Spleen (tissue), 11 donors: ENCODE measurements around the gene PLPP1. TPM values are rescaled to one million over a fixed set of nuclear protein-coding genes. Genes with fewer than 3 reads are reported as not detected.
A peak's percentile ranks its signal among the peaks of the same experiment; 100 is the strongest.

ENCODE experiments used
- DNase-seq: peaks from one replicate; pipeline ENCODE4 v3.0.0-alpha.2; 2020
- H3K27ac ChIP-seq, 8 donors: fragments of 200-600 bp; sonication (generic) in 7 of 8; 1 replicate in 4 of 8; 2 replicates in 4 of 8; pipeline versions ENCODE4 v1.5.0 to v1.8.0; 2016 to 2021; ENCODE audit warnings: inconsistent platforms in 4 of 8, mild to moderate bottlenecking in 4 of 8, moderate library complexity in 1 of 8
- H3K27me3 ChIP-seq, 7 donors: fragments of 200-600 bp; sonication (generic) in 6 of 7; replicated peaks in 1 of 7; 1 replicate in 4 of 7; 2 replicates in 3 of 7; pipeline versions ENCODE4 v1.5.0 to v1.8.0; 2016 to 2021; ENCODE audit warnings: inconsistent platforms in 3 of 7, mild to moderate bottlenecking in 1 of 7
- H3K36me3 ChIP-seq, 6 donors: fragments of 200-600 bp; sonication (generic) in 5 of 6; 1 replicate in 4 of 6; 2 replicates in 2 of 6; pipeline versions ENCODE4 v1.5.0 to v1.8.0; 2016 to 2021; ENCODE audit warnings: inconsistent platforms in 2 of 6
- H3K4me1 ChIP-seq, 6 donors: fragments of 200-600 bp; sonication (generic) in 5 of 6; 1 replicate in 3 of 6; 2 replicates in 3 of 6; pipeline versions ENCODE4 v1.5.0 to v1.8.0; 2016 to 2021; ENCODE audit warnings: inconsistent platforms in 3 of 6
- H3K4me3 ChIP-seq, 8 donors: fragments of 200-600 bp; sonication (generic) in 7 of 8; 1 replicate in 4 of 8; 2 replicates in 4 of 8; pipeline versions ENCODE4 v1.5.0 to v1.8.0; 2016 to 2021; ENCODE audit warnings: inconsistent platforms in 4 of 8, mild to moderate bottlenecking in 4 of 8, moderate library complexity in 2 of 8
- H3K9me3 ChIP-seq, 8 donors: fragments of 200-600 bp; sonication (generic) in 7 of 8; 1 replicate in 4 of 8; 2 replicates in 4 of 8; pipeline versions ENCODE4 v1.5.0 to v1.8.0; 2016 to 2021; ENCODE audit warnings: inconsistent platforms in 4 of 8
- CTCF ChIP-seq, 11 experiments: fragments of 200-600 bp in 7 of 11; fragments of 450-650 bp in 4 of 11; sonication (generic) in 4 of 11; IDR thresholded peaks in 8 of 11; conservative IDR thresholded peaks in 3 of 11; 1 replicate in 7 of 11; 2 replicates in 4 of 11; pipeline versions ENCODE4 v1.4.0 to v1.8.0; 2016 to 2021; ENCODE audit warnings: antibody characterized with exemption in 11 of 11, inconsistent platforms in 4 of 11, mild to moderate bottlenecking in 1 of 11
- POLR2A ChIP-seq, 3 donors: fragments of 450-650 bp; IDR thresholded peaks; one replicate each; pipeline ENCODE4 v1.5.1; 2017; ENCODE audit warnings: antibody characterized with exemption in 3 of 3, mild to moderate bottlenecking in 1 of 3
- POLR2AphosphoS5 ChIP-seq, 3 donors: sonication (generic); formaldehyde crosslinking; IDR thresholded peaks; one replicate each; pipeline ENCODE4 v1.5.1; 2017; ENCODE audit warnings: antibody characterized with exemption in 3 of 3
- WGBS, 5 donors: extraction: QIAGEN DNeasy Blood & Tissue Kit in 3 of 5; methylation state at CpG; one replicate each; pipeline versions ENCODE4 v1.1.5 to v1.1.7; 2013 to 2018; 5-methylcytosine and 5-hydroxymethylcytosine counted together
- intact Hi-C: fragments of 100-400 bp; cut with DNase I; formaldehyde crosslinking; loops from one replicate; pipeline ENCODE4 v1.15.0; 2023; ENCODE audit warnings: low total_unique reads
- polyA plus RNA-seq, 3 donors: library from polyadenylated mRNA; stranded (reverse); fragments of 200-250 nt; gene quantifications; one replicate each; pipeline ENCODE4 v1.2.1, GENCODE V29; 2013
- total RNA-seq, 7 donors: library from RNA; depleted of rRNA in 3 of 7; stranded (reverse); fragments of >200 nt in 3 of 7; fragmentation: NEBNext Ultra II Directional in 4 of 7; extraction: Animal tissue kit (Norgen Biotek cat#: 25700) in 4 of 7; gene quantifications; one replicate each; pipeline versions ENCODE4 v1.1.0 to v1.2.1, GENCODE V29; 2016 to 2021
- donor health status: healthy with polysubstance abuse.
- donor health status: DM: no; HTN: no; CAD: no; lungs with moderate emphysema.
- donor health status: DM: no; HTN: no; CAD: no.
- donor health status: Bipolar disorder and iron deficiency.
- donor health status: healthy.
- donor health status: DM: no; HTN: no; CAD: no.
- donor health status: DM: yes; HTN: yes; CAD: no.

PLPP1 gene
- total and polyA plus RNA-seq, 10 donors, result 17.0 to 95.5 (median 39.2) TPM

- WGBS, 5 donors, result 95 to 97% (median 96%) methylated on average over 4 of the region's 4 CpGs
- H3K27me3 ChIP-seq, result no peaks in the 10 kb centered on the region
- H3K4me1 ChIP-seq, result no peaks in the 10 kb centered on the region
- intact Hi-C loops, result no loop called here
- TF ChIP-seq POLR2AphosphoS5 (IDR thresholded peaks at IDR 0.05), result no peak
- TF ChIP-seq POLR2A (IDR thresholded peaks at IDR 0.05), result no peak
- TF ChIP-seq CTCF (IDR thresholded peaks at IDR 0.05 in 8 of 11, conservative IDR thresholded peaks at IDR 0.05 in 3 of 11), result no peak
- peaks cover 0 to 71% (median 56%) of the 10 kb centered on the region in 8 donors for H3K9me3 ChIP-seq
- no peak for DNase-seq
- peaks cover 0 to 44% (median 18%) of the 10 kb centered on the region in 6 donors for H3K36me3 ChIP-seq
- no peak overlapping the region for H3K27ac ChIP-seq
- no peak overlapping the region for H3K4me3 ChIP-seq
Observed at GRCh38 chr5:55432549-55432948, 102.2 kb downstream of the PLPP1 start.

GRCh38 chr5:55429613-55430253 lies 105.0 kb downstream of the PLPP1 start:
- WGBS, 5 donors, result 94 to 100% (median 98%) methylated on average over 9 of the region's 9 CpGs
- no peak overlapping the region for H3K27ac ChIP-seq
- no peaks in the 10 kb centered on the region for H3K27me3 ChIP-seq
- H3K4me3 ChIP-seq, result no peak overlapping the region
- DNase-seq, result no peak
- no peaks in the 10 kb centered on the region for H3K4me1 ChIP-seq
- H3K36me3 ChIP-seq, result peaks cover 0 to 57% (median 36%) of the 10 kb centered on the region in 6 donors
- intact Hi-C loops, result no loop called here
- TF ChIP-seq POLR2AphosphoS5 (IDR thresholded peaks at IDR 0.05) (peak in 2 of 3 donors; percentile 24 to 40), CTCF (IDR thresholded peaks at IDR 0.05 in 8 of 11, conservative IDR thresholded peaks at IDR 0.05 in 3 of 11) (no peak)
- H3K9me3 ChIP-seq, result peaks cover 0 to 54% (median 46%) of the 10 kb centered on the region in 8 donors

DNA sequence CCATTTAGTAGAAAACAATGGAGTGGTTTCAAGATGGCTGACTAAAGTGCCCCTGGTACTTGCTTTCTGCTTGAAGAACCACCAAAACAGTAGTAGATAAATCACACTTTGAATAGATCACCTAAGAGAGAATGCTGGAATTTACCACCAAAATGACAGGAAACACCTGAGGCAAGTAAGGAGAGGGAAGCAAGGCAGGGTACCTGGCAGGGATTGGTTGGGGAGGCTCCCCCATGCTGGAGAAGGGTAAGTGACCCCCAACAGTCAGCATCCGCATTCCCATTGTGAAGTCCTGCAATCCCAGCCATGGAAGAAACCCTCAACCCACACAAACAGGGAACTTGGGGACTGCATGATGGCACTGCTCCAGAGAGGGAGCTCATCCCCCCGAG lies 105.5 kb downstream of the PLPP1 start:
- no peak for DNase-seq
- 50 to 100% (median 50%) methylated on average over 1 to 2 of the region's 2 CpGs for WGBS, 5 donors
- Histone ChIP-seq H3K27me3 (no peaks in the 10 kb centered on the region), H3K36me3 (peaks cover 0 to 62% (median 40%) of the 10 kb centered on the region in 6 donors), H3K9me3 (peaks cover 0 to 49% (median 41%) of the 10 kb centered on the region in 8 donors), H3K27ac (no peak overlapping the region), H3K4me1 (no peaks in the 10 kb centered on the region), H3K4me3 (no peak overlapping the region)
- TF ChIP-seq CTCF (IDR thresholded peaks at IDR 0.05 in 8 of 11, conservative IDR thresholded peaks at IDR 0.05 in 3 of 11) (no peak), POLR2AphosphoS5 (IDR thresholded peaks at IDR 0.05) (no peak)
- intact Hi-C loops, result no loop called here

DNA sequence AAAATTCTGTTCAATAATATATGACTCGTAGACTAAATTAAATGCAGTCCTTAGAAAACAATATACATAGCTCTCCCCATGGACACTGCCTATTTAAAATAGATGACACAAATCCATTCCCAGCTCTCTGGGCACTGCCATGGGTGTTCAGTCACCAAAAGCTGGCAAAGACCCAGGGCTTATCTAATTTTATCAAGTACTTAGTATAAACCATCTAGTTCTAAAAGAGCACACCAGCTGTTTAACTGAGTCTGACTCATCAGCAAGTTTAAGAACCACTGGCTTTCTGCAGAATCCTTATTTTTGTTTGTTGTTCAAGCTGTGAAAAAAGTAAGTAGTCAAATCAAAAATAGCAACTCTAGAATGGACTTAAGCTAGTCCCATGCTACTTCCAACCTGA lies 107.6 kb downstream of the PLPP1 start:
- TF ChIP-seq POLR2AphosphoS5 (IDR thresholded peaks at IDR 0.05), result no peak
- no peak for TF ChIP-seq CTCF (IDR thresholded peaks at IDR 0.05 in 8 of 11, conservative IDR thresholded peaks at IDR 0.05 in 3 of 11)
- TF ChIP-seq POLR2A (IDR thresholded peaks at IDR 0.05), result no peak
- peaks cover 0 to 29% (median 20%) of the 10 kb centered on the region in 8 donors for H3K9me3 ChIP-seq
- H3K27me3 ChIP-seq, result no peaks in the 10 kb centered on the region
- H3K27ac ChIP-seq, result no peak overlapping the region
- WGBS, 5 donors, result 94 to 98% (median 96%) methylated on average over 1 of the region's 1 CpG
- no peak overlapping the region for H3K4me3 ChIP-seq
- DNase-seq, result no peak
- no peaks in the 10 kb centered on the region for H3K4me1 ChIP-seq
- intact Hi-C loops, result no loop called here
- H3K36me3 ChIP-seq, result peaks cover 5 to 83% (median 61%) of the 10 kb centered on the region in 6 donors
